ENCODE results near the gene RIT2. TPM values are rescaled to one million over a fixed set of nuclear protein-coding genes. Genes with fewer than 3 reads are reported as not detected.

Gene RIT2
- total RNA-seq, 1 donor from 2014 or later = not detected

- no peak for DNase-seq (ENCODE audit: low spot score, unreplicated experiment)
- no peaks in the 10 kb centered on the region for H3K36me3 Mint-ChIP-seq (ENCODE audit: insufficient read depth)
- H3K9me3 Mint-ChIP-seq (ENCODE audit: low read depth) = no peaks in the 10 kb centered on the region
Measured at GRCh38 chr18:43116699-43117294, 1.3 kb upstream of the RIT2 start.

GRCh38 chr18:43113220-43113895 lies 2.1 kb downstream of the RIT2 start:
- H3K27ac Mint-ChIP-seq = no peak overlapping the region
- no peaks in the 10 kb centered on the region for H3K9me3 Mint-ChIP-seq (ENCODE audit: low read depth)
- H3K36me3 Mint-ChIP-seq (ENCODE audit: insufficient read depth) = no peaks in the 10 kb centered on the region
- H3K4me3 Mint-ChIP-seq (ENCODE audit: low read depth) = no peak overlapping the region
- H3K4me1 Mint-ChIP-seq (ENCODE audit: low read depth) = no peaks in the 10 kb centered on the region
- no peaks in the 10 kb centered on the region for H3K27me3 Mint-ChIP-seq
- no peak for TF ChIP-seq CTCF (IDR thresholded peaks at IDR 0.05; ENCODE audit: unreplicated experiment)
- no peak for DNase-seq (ENCODE audit: low spot score, unreplicated experiment)

More at GRCh38 chr18:43116699-43117294, 1.3 kb upstream of the RIT2 start:
- no peaks in the 10 kb centered on the region for H3K27me3 Mint-ChIP-seq
- H3K27ac Mint-ChIP-seq = no peak overlapping the region
- H3K4me1 Mint-ChIP-seq (ENCODE audit: low read depth) = no peaks in the 10 kb centered on the region
- no peak for TF ChIP-seq CTCF (IDR thresholded peaks at IDR 0.05; ENCODE audit: unreplicated experiment)
- H3K4me3 Mint-ChIP-seq (ENCODE audit: low read depth) = no peak overlapping the region

GRCh38 chr18:43108882-43109281 lies 6.6 kb downstream of the RIT2 start:
- TF ChIP-seq CTCF (IDR thresholded peaks at IDR 0.05; ENCODE audit: unreplicated experiment) = no peak
- Mint-ChIP-seq H3K9me3 (ENCODE audit: low read depth) (no peaks in the 10 kb centered on the region), H3K27ac (no peak overlapping the region), H3K36me3 (ENCODE audit: insufficient read depth) (no peaks in the 10 kb centered on the region), H3K27me3 (no peaks in the 10 kb centered on the region), H3K4me1 (ENCODE audit: low read depth) (peaks cover 19% of the 10 kb centered on the region), H3K4me3 (ENCODE audit: low read depth) (no peak overlapping the region)
- no peak for DNase-seq (ENCODE audit: low spot score, unreplicated experiment)

- Mint-ChIP-seq H3K27ac (no peak overlapping the region), H3K4me1 (ENCODE audit: low read depth) (peaks cover 19% of the 10 kb centered on the region), H3K9me3 (ENCODE audit: low read depth) (no peaks in the 10 kb centered on the region), H3K36me3 (ENCODE audit: insufficient read depth) (no peaks in the 10 kb centered on the region), H3K27me3 (no peaks in the 10 kb centered on the region), H3K4me3 (ENCODE audit: low read depth) (no peak overlapping the region)
- no peak for DNase-seq (ENCODE audit: low spot score, unreplicated experiment)
- no peak for TF ChIP-seq CTCF (IDR thresholded peaks at IDR 0.05; ENCODE audit: unreplicated experiment)
Measured at GRCh38 chr18:43108469-43108868, 7.0 kb downstream of the RIT2 start.

GRCh38 chr18:43093646-43094045 lies 21.8 kb downstream of the RIT2 start:
- H3K27me3 Mint-ChIP-seq = no peaks in the 10 kb centered on the region
- no peak overlapping the region for H3K4me3 Mint-ChIP-seq (ENCODE audit: low read depth)
- TF ChIP-seq CTCF (IDR thresholded peaks at IDR 0.05; ENCODE audit: unreplicated experiment) = no peak
- H3K4me1 Mint-ChIP-seq (ENCODE audit: low read depth) = peaks cover 2% of the 10 kb centered on the region
- no peaks in the 10 kb centered on the region for H3K36me3 Mint-ChIP-seq (ENCODE audit: insufficient read depth)
- no peak for DNase-seq (ENCODE audit: low spot score, unreplicated experiment)
- H3K9me3 Mint-ChIP-seq (ENCODE audit: low read depth) = peaks cover 9% of the 10 kb centered on the region
- H3K27ac Mint-ChIP-seq = no peak overlapping the region
